SU-DHL-6 (cell line): ENCODE data around the gene ARHGAP20.

ENCODE experiments used
- EZH2phosphoT487 ChIP-seq: fragments of 200-600 bp; sonication (generic), shearing (Covaris generic); conservative IDR thresholded peaks from 2 replicates; pipeline ENCODE4 v1.6.1; 2018; ENCODE audit warnings: mild to moderate bottlenecking, antibody characterized with exemption, low read length, moderate library complexity, mixed read lengths
- TF ChIP-seq, protein P1 (sequence below): fragments of 200-600 bp; sonication (generic); IDR thresholded peaks from one replicate; pipeline ENCODE4 v1.5.1; 2017; ENCODE audit warnings: antibody characterized with exemption, mild to moderate bottlenecking, low read length, moderate library complexity; ENCODE audit not compliant: insufficient read depth, poor library complexity, severe bottlenecking

DNA sequence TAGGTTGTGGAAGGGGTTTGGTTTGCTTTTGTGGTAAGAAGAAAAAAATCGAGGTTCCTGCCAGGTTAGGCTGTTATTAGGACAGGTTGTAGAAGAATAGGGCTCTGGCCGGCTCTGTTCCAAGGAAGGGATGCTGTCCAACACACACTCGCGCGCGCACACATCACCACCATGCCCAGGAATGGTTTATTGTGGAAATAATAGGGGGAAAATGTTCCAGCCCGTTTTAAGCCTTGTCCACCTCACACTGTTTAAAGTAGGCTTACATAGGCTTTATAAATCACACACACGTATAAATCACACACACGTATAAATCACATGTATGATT lies 1.2 kb upstream of the ARHGAP20 start:
- TF ChIP-seq, protein P1, sequence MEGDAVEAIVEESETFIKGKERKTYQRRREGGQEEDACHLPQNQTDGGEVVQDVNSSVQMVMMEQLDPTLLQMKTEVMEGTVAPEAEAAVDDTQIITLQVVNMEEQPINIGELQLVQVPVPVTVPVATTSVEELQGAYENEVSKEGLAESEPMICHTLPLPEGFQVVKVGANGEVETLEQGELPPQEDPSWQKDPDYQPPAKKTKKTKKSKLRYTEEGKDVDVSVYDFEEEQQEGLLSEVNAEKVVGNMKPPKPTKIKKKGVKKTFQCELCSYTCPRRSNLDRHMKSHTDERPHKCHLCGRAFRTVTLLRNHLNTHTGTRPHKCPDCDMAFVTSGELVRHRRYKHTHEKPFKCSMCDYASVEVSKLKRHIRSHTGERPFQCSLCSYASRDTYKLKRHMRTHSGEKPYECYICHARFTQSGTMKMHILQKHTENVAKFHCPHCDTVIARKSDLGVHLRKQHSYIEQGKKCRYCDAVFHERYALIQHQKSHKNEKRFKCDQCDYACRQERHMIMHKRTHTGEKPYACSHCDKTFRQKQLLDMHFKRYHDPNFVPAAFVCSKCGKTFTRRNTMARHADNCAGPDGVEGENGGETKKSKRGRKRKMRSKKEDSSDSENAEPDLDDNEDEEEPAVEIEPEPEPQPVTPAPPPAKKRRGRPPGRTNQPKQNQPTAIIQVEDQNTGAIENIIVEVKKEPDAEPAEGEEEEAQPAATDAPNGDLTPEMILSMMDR: no peak
- TF ChIP-seq EZH2phosphoT487: no peak
